GM12878 (cell line): Measurements from ENCODE around the gene SPATS2L. TPM values are rescaled to one million over a fixed set of nuclear protein-coding genes. Genes with fewer than 3 reads are reported as not detected.

ENCODE experiments used
- ATAC-seq: fragments of 200-7000 bp; cut with Tn5 transposase; 3 replicates; pipeline ENCODE4 v1.9.1; 2020; ENCODE audit warnings: mild to moderate bottlenecking, moderate library complexity
- BruUV-seq: library from RNA; stranded (reverse); fragments of 400-500 nt; replicated peaks from 2 replicates; lab custom pipeline; 2021; lab: Mats Ljungman, UMichigan
- CTCF ChIA-PET: fragments of 300-600 bp; sonication (Branson Sonifier 250); formaldehyde crosslinking; extraction: SDS; loops from one replicate; lab custom pipeline; 2021; ENCODE audit warnings: inconsistent platforms; lab: Yijun Ruan, JAX
- POLR2A ChIA-PET: fragments of 350-600 bp; formaldehyde crosslinking; extraction: SDS; loops from one replicate; lab custom pipeline; 2021; ENCODE audit warnings: inconsistent platforms; lab: Charles Lee
- RAD21 ChIA-PET: fragments of 300-600 bp; sonication (Branson Sonifier 250); formaldehyde crosslinking; loops from one replicate; lab custom pipeline; 2023; ENCODE audit warnings: antibody characterized with exemption; ENCODE audit not compliant: unreplicated experiment; lab: Charles Lee
- SMC1A ChIA-PET: fragments of 300-600 bp; sonication (Branson Sonifier 250); formaldehyde crosslinking; loops from one replicate; lab custom pipeline; 2023; ENCODE audit not compliant: unreplicated experiment, uncharacterized antibody; lab: Charles Lee
- DNase-seq: peaks from one replicate; pipeline ENCODE4 v3.0.0-alpha.2; 2011; ENCODE audit warnings: low read depth, low spot score
- FAIRE-seq: peaks from 3 replicates; lab custom pipeline; 2011; peaks lifted over from hg19 to GRCh38; lab: Jason Lieb, UNC
- H2AFZ ChIP-seq: 2 replicates; pipeline ENCODE4 v1.6.0; 2011; ENCODE audit warnings: low read depth, low read length, control low read depth; ENCODE audit not compliant: control insufficient read depth
- H3K27ac ChIP-seq: 2 replicates; pipeline ENCODE4 v1.5.1; 2011; ENCODE audit warnings: control low read depth; ENCODE audit not compliant: control insufficient read depth, insufficient read depth
- H3K27me3 ChIP-seq, 2 experiments: replicated peaks in 1 of 2; 2 replicates each; pipeline versions ENCODE4 v1.6.0 to v1.6.1; 2011; ENCODE audit warnings: low read length in 1 of 2; ENCODE audit not compliant: control insufficient read depth in 2 of 2, insufficient read depth in 2 of 2
- H3K36me3 ChIP-seq, 2 experiments: 2 replicates each; pipeline ENCODE4 v1.5.1; 2011; ENCODE audit warnings: low read length in 1 of 2; ENCODE audit not compliant: control insufficient read depth in 2 of 2, insufficient read depth in 2 of 2
- H3K4me1 ChIP-seq: 2 replicates; pipeline ENCODE4 v1.6.1; 2011; ENCODE audit warnings: mild to moderate bottlenecking, low read length, moderate library complexity, mixed read lengths; ENCODE audit not compliant: control insufficient read depth, insufficient read depth
- H3K4me2 ChIP-seq: 2 replicates; pipeline ENCODE4 v1.6.0; 2011; ENCODE audit warnings: control low read depth; ENCODE audit not compliant: control insufficient read depth, insufficient read depth
- H3K4me3 ChIP-seq: fragments of 200-600 bp; sonication (generic); 2 replicates; pipeline ENCODE4 v1.5.1; 2016
- H3K79me2 ChIP-seq: 2 replicates; pipeline ENCODE4 v1.6.0; 2011; ENCODE audit warnings: low read length; ENCODE audit not compliant: control insufficient read depth, insufficient read depth
- H3K9ac ChIP-seq: 2 replicates; pipeline ENCODE4 v1.8.0; 2011; ENCODE audit warnings: low read length, control low read depth, mixed read lengths; ENCODE audit not compliant: control insufficient read depth, insufficient read depth
- H3K9me3 ChIP-seq: replicated peaks from 3 replicates; pipeline ENCODE4 v1.5.1; 2011; ENCODE audit warnings: mild to moderate bottlenecking, low read length; ENCODE audit not compliant: control insufficient read depth, insufficient read depth
- H4K20me1 ChIP-seq: 2 replicates; pipeline ENCODE4 v1.6.0; 2011; ENCODE audit not compliant: control insufficient read depth, insufficient read depth
- CHD4 ChIP-seq: fragments of 200-600 bp; sonication (generic); IDR thresholded peaks from 2 replicates; pipeline ENCODE4 v1.6.1; 2016; ENCODE audit warnings: mild to moderate bottlenecking
- E2F4 ChIP-seq: IDR thresholded peaks from 2 replicates; pipeline ENCODE4 v1.6.1; 2012; ENCODE audit warnings: low read depth, low read length, improper control_type of control experiment
- HSF1 ChIP-seq: fragments of 150-350 bp; IDR thresholded peaks from 2 replicates; pipeline ENCODE4 v1.6.1; 2014; ENCODE audit warnings: mild to moderate bottlenecking, low read depth, low read length
- JUND ChIP-seq: IDR thresholded peaks from 2 replicates; pipeline ENCODE4 v1.6.1; 2012; ENCODE audit warnings: low read depth, mild to moderate bottlenecking, low read length, improper control_type of control experiment, moderate library complexity
- KDM1A ChIP-seq: fragments of 200-600 bp; sonication (generic); IDR thresholded peaks from 2 replicates; pipeline ENCODE4 v1.6.1; 2016; ENCODE audit warnings: borderline replicate concordance
- LARP7 ChIP-seq: fragments of 450-650 bp; IDR thresholded peaks from 2 replicates; pipeline ENCODE4 v1.6.1; 2017; ENCODE audit warnings: mild to moderate bottlenecking
- MEF2A ChIP-seq: IDR thresholded peaks from 2 replicates; pipeline ENCODE4 v1.6.1; 2011; ENCODE audit warnings: low read depth, mild to moderate bottlenecking, low read length, moderate library complexity; ENCODE audit not compliant: insufficient read depth
- MYC ChIP-seq: IDR thresholded peaks from 2 replicates; pipeline ENCODE4 v1.6.1; 2011; ENCODE audit warnings: mild to moderate bottlenecking, low read length, moderate library complexity, inconsistent platforms; ENCODE audit not compliant: insufficient read depth, insufficient replicate concordance, insufficient read length, severe bottlenecking
- NFXL1 ChIP-seq: fragments of 450-650 bp; IDR thresholded peaks from 2 replicates; pipeline ENCODE4 v1.6.1; 2017; ENCODE audit warnings: antibody characterized with exemption, mild to moderate bottlenecking, borderline replicate concordance
- POLR2AphosphoS5 ChIP-seq: IDR thresholded peaks from 2 replicates; pipeline ENCODE4 v1.6.1; 2011; ENCODE audit warnings: mild to moderate bottlenecking, low read length, inconsistent platforms
- SREBF1 ChIP-seq: IDR thresholded peaks from 2 replicates; pipeline ENCODE4 v1.6.1; 2012; ENCODE audit warnings: mild to moderate bottlenecking, low read length
- SUPT20H ChIP-seq: IDR thresholded peaks from 2 replicates; pipeline ENCODE4 v1.6.1; 2011; ENCODE audit warnings: low read depth, mild to moderate bottlenecking, low read length, moderate library complexity, borderline replicate concordance; ENCODE audit not compliant: control insufficient read depth
- ZNF687 ChIP-seq: fragments of 450-650 bp; IDR thresholded peaks from 2 replicates; pipeline ENCODE4 v1.6.1; 2017; ENCODE audit warnings: mild to moderate bottlenecking, moderate library complexity
- WGBS: methylation state at CpG from one replicate; pipeline ENCODE4 v1.1.6; 2016; ENCODE audit warnings: low lambda C conversion rate; ENCODE audit not compliant: insufficient replicate concordance, insufficient coverage; ENCODE audit errors: missing lambda C conversion rate; 5-methylcytosine and 5-hydroxymethylcytosine counted together
- in situ Hi-C: fragments of 300-500 bp; cut with MboI; formaldehyde crosslinking; loops from 9 replicates; pipeline ENCODE4 v1.14.3; 2018; ENCODE audit warnings: mixed read lengths
- intact Hi-C: fragments of 100-400 bp; cut with micrococcal nuclease; formaldehyde crosslinking; loops from one replicate; pipeline ENCODE4 v1.14.2; 2022; ENCODE audit not compliant: unreplicated experiment
- polyA plus RNA-seq, 11 experiments: library from polyadenylated mRNA; depleted of rRNA in 4 of 11; unstranded in 6 of 11; stranded (reverse) in 5 of 11; fragments of >200 nt; fragmentation: Nextera tagmentation in 4 of 11; fragmentation: Illumina TruSeq in 1 of 11; extraction: Ambion mirVana in 4 of 11; extraction: Trizol in 1 of 11; gene quantifications; 1 replicate in 1 of 11; 2 replicates in 10 of 11; pipeline versions ENCODE4 v1.2.1 to v1.2.3, GENCODE V29; 2011 to 2016; ENCODE audit warnings: inconsistent platforms in 2 of 11, missing spikeins in 2 of 11, low read depth in 1 of 11
- total RNA-seq, 4 experiments: library from RNA; depleted of rRNA in 3 of 4; stranded (reverse); fragments of >200 nt in 3 of 4; fragmentation: Illumina TruSeq in 1 of 4; extraction: Trizol in 1 of 4; gene quantifications; 2 replicates each; pipeline versions ENCODE4 v1.2.1 to v1.2.3, GENCODE V29; 2013 to 2021

SPATS2L gene
- total and polyA plus RNA-seq, 10 of the 15 experiments (the other 5 are each of a cell fraction or from before 2014, with no cell fraction given), result 5.2 to 30.0 (median 20.1) TPM

GRCh38 chr2:200486529-200486928 lies 180.0 kb downstream of the SPATS2L start (continued):
- TF ChIP-seq ZNF687 (no peak), SREBF1 (no peak), KDM1A (no peak), MEF2A (no peak)
- TF ChIP-seq, all 136 proteins: peak for 0

GRCh38 chr2:200488169-200488568 lies 181.7 kb downstream of the SPATS2L start:
- no peak for FAIRE-seq
- CTCF ChIA-PET, result interaction anchor here (0.6 to 10.3 kb wide), 3 partner anchors 31 to 509 kb away, joined by 3 to 104 read pairs (median 4); no protein-coding TSS in a partner anchor
- intact Hi-C loops, result no loop called here
- TF ChIP-seq NFXL1, result no peak
- no peak for TF ChIP-seq CHD4
- no peak for TF ChIP-seq HSF1
- TF ChIP-seq LARP7, result no peak
- no peak for TF ChIP-seq JUND
- no peak for TF ChIP-seq POLR2AphosphoS5
- TF ChIP-seq E2F4, result no peak
- TF ChIP-seq MYC, result no peak
- TF ChIP-seq SUPT20H, result no peak

More at GRCh38 chr2:200488169-200488568, 181.7 kb downstream of the SPATS2L start:
- Histone ChIP-seq H3K27ac (no peak overlapping the region), H3K4me3 (no peak overlapping the region), H4K20me1 (no peaks in the 10 kb centered on the region), H3K79me2 (no peaks in the 10 kb centered on the region), H3K4me2 (no peak overlapping the region), H3K4me1 (no peaks in the 10 kb centered on the region), H3K9me3 (no peaks in the 10 kb centered on the region; the same call in 1 of the 3 replicates), H2AFZ (no peak overlapping the region), H3K9ac (no peak overlapping the region), H3K27me3 (no peaks in the 10 kb centered on the region), H3K36me3 (peaks cover 0 to 14% of the 10 kb centered on the region in 2 experiments)
- no peak for ATAC-seq
- ChIA-PET RAD21 (no interaction called here), SMC1A (interaction anchor here (0.8 kb wide), 1 partner anchor 116 kb away, joined by 3 read pairs; no protein-coding TSS in a partner anchor), POLR2A (no interaction called here)
- 81% methylated on average over 4 of the region's 4 CpGs for WGBS
- no TSS peak for BruUV-seq
- in situ Hi-C loops, result loop anchor here (10.0 kb wide), 1 partner anchor 217 kb away; no protein-coding TSS in a partner anchor
- no peak for DNase-seq
